Adrenal gland (tissue), 12 donors: Measurements from ENCODE around the gene SLC35F1. TPM values are rescaled to one million over a fixed set of nuclear protein-coding genes. Genes with fewer than 3 reads are reported as not detected.

ENCODE experiments used
- DNase-seq, 7 donors: peaks; one replicate each; pipeline ENCODE4 v3.0.0-alpha.2; 2019 to 2020
- H3K27ac ChIP-seq, 5 donors: fragments of 200-600 bp; sonication (generic) in 4 of 5; 1 replicate in 3 of 5; 2 replicates in 2 of 5; pipeline versions ENCODE4 v1.5.1 to v1.8.0; 2016 to 2020; ENCODE audit warnings: mild to moderate bottlenecking in 1 of 5
- H3K27me3 ChIP-seq: fragments of 200-600 bp; 2 replicates; pipeline ENCODE4 v1.8.0; 2021
- H3K36me3 ChIP-seq, 2 donors: fragments of 200-600 bp; replicated peaks in 1 of 2; 1 replicate in 1 of 2; 2 replicates in 1 of 2; pipeline versions ENCODE4 v1.5.1 to v1.8.0; 2018 to 2022
- H3K4me1 ChIP-seq, 2 donors: fragments of 200-600 bp; replicated peaks in 1 of 2; 1 replicate in 1 of 2; 2 replicates in 1 of 2; pipeline versions ENCODE4 v1.5.1 to v1.8.0; 2018 to 2021
- H3K4me3 ChIP-seq, 4 donors: fragments of 200-600 bp; sonication (generic) in 3 of 4; one replicate each; pipeline ENCODE4 v1.5.1; 2016 to 2018
- H3K9me3 ChIP-seq, 3 donors: fragments of 200-600 bp; sonication (generic) in 1 of 3; replicated peaks in 1 of 3; 1 replicate in 2 of 3; 2 replicates in 1 of 3; pipeline versions ENCODE4 v1.5.1 to v1.8.0; 2016 to 2021
- CTCF ChIP-seq, 6 experiments: fragments of 450-650 bp in 4 of 6; fragments of 200-600 bp in 2 of 6; sonication (generic) in 1 of 6; IDR thresholded peaks; 1 replicate in 5 of 6; 2 replicates in 1 of 6; pipeline versions ENCODE4 v1.5.1 to v1.8.0; 2016 to 2021; ENCODE audit warnings: antibody characterized with exemption in 6 of 6, mild to moderate bottlenecking in 2 of 6, moderate library complexity in 1 of 6
- POLR2A ChIP-seq, 2 donors: fragments of 450-650 bp; IDR thresholded peaks; one replicate each; pipeline ENCODE4 v1.6.1; 2017; ENCODE audit warnings: antibody characterized with exemption in 2 of 2, mild to moderate bottlenecking in 2 of 2, moderate library complexity in 1 of 2
- WGBS, 4 donors: extraction: QIAGEN DNeasy Blood & Tissue Kit in 2 of 4; methylation state at CpG; one replicate each; pipeline versions ENCODE4 v1.1.5 to v1.1.7; 2013 to 2017; 5-methylcytosine and 5-hydroxymethylcytosine counted together
- intact Hi-C, 2 donors: fragments of 100-400 bp; cut with DNase I; formaldehyde crosslinking; loops; one replicate each; pipeline versions ENCODE4 v1.14.1 to v1.15.0; 2022 to 2023
- polyA plus RNA-seq, 3 donors: library from polyadenylated mRNA; stranded (reverse); fragments of 200-250 nt in 2 of 3; fragments of 350-450 nt in 1 of 3; fragmentation: Illumina TruSeq in 1 of 3; extraction: RNeasy Lipid Tissue Mini Kit (QIAGEN cat#74804) in 1 of 3; gene quantifications; one replicate each; pipeline ENCODE4 v1.2.3, GENCODE V29; 2013 to 2014
- total RNA-seq, 9 donors: library from RNA; depleted of rRNA in 4 of 9; stranded (reverse); fragments of >200 nt in 4 of 9; fragments of 120-200 nt in 1 of 9; fragmentation: NEBNext Ultra II Directional in 1 of 9; extraction: Animal tissue kit (Norgen Biotek cat#: 25700) in 1 of 9; gene quantifications; one replicate each; pipeline versions ENCODE4 v1.1.0 to v1.2.4, GENCODE V29; 2013 to 2023
- donor health status: healthy with polysubstance abuse.
- donor health status: Bipolar disorder and iron deficiency.
- donor health status: DM: yes; HTN: yes; CAD: no.
- donor health status: DM: no; HTN: no; CAD: no.
- donor health status: DM: no; HTN: no; CAD: no.
- donor health status: DM: yes; HTN: yes; CAD: no.

The SLC35F1 gene
- total and polyA plus RNA-seq, 12 donors = 0.32 to 4.0 (median 1.7) TPM

GRCh38 chr6:118141211-118141610, 234.1 kb downstream of the SLC35F1 start:
- Histone ChIP-seq H3K27me3 (no peaks in the 10 kb centered on the region), H3K4me3 (no peak overlapping the region), H3K27ac (no peak overlapping the region), H3K4me1 (peaks cover 0 to 4% of the 10 kb centered on the region in 2 donors), H3K9me3 (no peaks in the 10 kb centered on the region), H3K36me3 (no peaks in the 10 kb centered on the region)
- WGBS, 4 donors = 95 to 100% (median 99%) methylated on average over 1 of the region's 1 CpG
- no peak for DNase-seq
- TF ChIP-seq CTCF (IDR thresholded peaks at IDR 0.05) = no peak
- TF ChIP-seq POLR2A (IDR thresholded peaks at IDR 0.05) = no peak
- intact Hi-C loops = no loop called here

GRCh38 chr6:118146584-118146983, 239.5 kb downstream of the SLC35F1 start:
- TF ChIP-seq CTCF (IDR thresholded peaks at IDR 0.05) (no peak), POLR2A (IDR thresholded peaks at IDR 0.05) (no peak)
- Histone ChIP-seq H3K4me1 (peaks cover 0 to 9% of the 10 kb centered on the region in 2 donors), H3K27ac (no peak overlapping the region), H3K36me3 (no peaks in the 10 kb centered on the region), H3K4me3 (no peak overlapping the region), H3K9me3 (no peaks in the 10 kb centered on the region), H3K27me3 (no peaks in the 10 kb centered on the region)
- WGBS, 4 donors = 50 to 72% (median 59%) methylated on average over 1 of the region's 1 CpG
- no peak for DNase-seq
- intact Hi-C loops = no loop called here

- Histone ChIP-seq H3K27ac (no peak overlapping the region), H3K36me3 (no peaks in the 10 kb centered on the region), H3K27me3 (no peaks in the 10 kb centered on the region), H3K4me1 (peaks cover 0 to 9% of the 10 kb centered on the region in 2 donors), H3K9me3 (no peaks in the 10 kb centered on the region), H3K4me3 (no peak overlapping the region)
- intact Hi-C loops = no loop called here
- WGBS, 4 donors = 89 to 94% (median 93%) methylated on average over 5 of the region's 5 CpGs
- no peak for DNase-seq
- no peak for TF ChIP-seq CTCF (IDR thresholded peaks at IDR 0.05)
- no peak for TF ChIP-seq POLR2A (IDR thresholded peaks at IDR 0.05)
Observed at GRCh38 chr6:118147511-118147910, 240.4 kb downstream of the SLC35F1 start.

GRCh38 chr6:118148561-118148960, 241.5 kb downstream of the SLC35F1 start:
- no peak for TF ChIP-seq POLR2A (IDR thresholded peaks at IDR 0.05)
- no peak for TF ChIP-seq CTCF (IDR thresholded peaks at IDR 0.05)
- H3K36me3 ChIP-seq = no peaks in the 10 kb centered on the region
- 88 to 97% (median 93%) methylated on average over 2 of the region's 2 CpGs for WGBS, 4 donors

More at GRCh38 chr6:118148561-118148960, 241.5 kb downstream of the SLC35F1 start:
- H3K27ac ChIP-seq = no peak overlapping the region
- peaks cover 0 to 9% of the 10 kb centered on the region in 2 donors for H3K4me1 ChIP-seq
- H3K4me3 ChIP-seq = no peak overlapping the region
- intact Hi-C loops = no loop called here
- H3K9me3 ChIP-seq = no peaks in the 10 kb centered on the region
- DNase-seq = no peak
- no peaks in the 10 kb centered on the region for H3K27me3 ChIP-seq
